Activated T-cell treated with anti-CD3 and anti-CD28 coated beads, Interleukin-2, amount 50 U/mL, for 4 hours (primary cell): Measurements from ENCODE around the gene TMEM132A. TPM values are rescaled to one million over a fixed set of nuclear protein-coding genes. Genes with fewer than 3 reads are reported as not detected.
"Not testable (repeated sequence)": the region's sequence is repeated elsewhere in the genome, so short reads cannot be mapped to it uniquely, and the experiment has no call there.

Experiments
- ATAC-seq, 2 donors: fragments of 200-7000 bp; cut with Tn5 transposase; one replicate each; pipeline ENCODE4 v1.10.0; 2021
- DNase-seq: peaks from one replicate; pipeline ENCODE4 v3.0.0-alpha.2; 2020
- H3K27me3 Mint-ChIP-seq: one replicate; pipeline ENCODE4 v1.8.0; 2021; ENCODE audit warnings: low read depth, mixed read lengths
- H3K36me3 Mint-ChIP-seq: one replicate; pipeline ENCODE4 v1.8.0; 2022; ENCODE audit warnings: mixed read lengths; ENCODE audit not compliant: insufficient read depth
- H3K4me1 Mint-ChIP-seq: one replicate; pipeline ENCODE4 v1.8.0; 2021; ENCODE audit warnings: low read depth, mixed read lengths
- H3K4me3 Mint-ChIP-seq: one replicate; pipeline ENCODE4 v1.8.0; 2021; ENCODE audit warnings: mild to moderate bottlenecking, moderate library complexity, mixed read lengths
- H3K9me3 Mint-ChIP-seq: one replicate; pipeline ENCODE4 v1.8.0; 2021; ENCODE audit warnings: mixed read lengths
- total RNA-seq, 3 donors: library from RNA; stranded (reverse); gene quantifications; one replicate each; pipeline ENCODE4 v1.2.1, GENCODE V29; 2021

TMEM132A gene
- total RNA-seq, 3 donors from 2014 or later: 0.84 to 1.4 (median 1.4) TPM

DNA sequence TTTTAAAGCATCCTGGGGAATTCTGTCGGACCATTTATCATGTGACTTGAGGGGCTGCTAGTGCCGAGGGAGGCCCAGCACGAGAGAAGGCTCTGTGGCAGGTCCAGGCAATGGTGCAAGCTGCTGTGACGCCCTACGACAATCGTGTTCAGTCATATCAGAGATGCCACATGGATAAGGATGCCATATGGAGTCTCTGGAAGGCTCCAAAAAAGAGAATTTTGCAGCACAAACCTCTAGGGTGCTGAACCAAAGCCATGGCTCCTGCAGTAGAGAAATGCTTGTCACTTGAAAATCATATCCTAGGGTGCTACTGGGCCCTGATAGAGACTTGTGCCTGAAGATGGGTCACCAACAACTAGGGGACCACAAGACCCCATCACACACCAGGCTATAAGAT is 40.5 kb downstream of the TMEM132A start:
- Mint-ChIP-seq H3K4me3 (no peak overlapping the region), H3K9me3 (peaks cover 5% of the 10 kb centered on the region), H3K4me1 (no peaks in the 10 kb centered on the region), H3K36me3 (no peaks in the 10 kb centered on the region), H3K27me3 (no peaks in the 10 kb centered on the region)
- DNase-seq (no peak), ATAC-seq (no peak)

DNA sequence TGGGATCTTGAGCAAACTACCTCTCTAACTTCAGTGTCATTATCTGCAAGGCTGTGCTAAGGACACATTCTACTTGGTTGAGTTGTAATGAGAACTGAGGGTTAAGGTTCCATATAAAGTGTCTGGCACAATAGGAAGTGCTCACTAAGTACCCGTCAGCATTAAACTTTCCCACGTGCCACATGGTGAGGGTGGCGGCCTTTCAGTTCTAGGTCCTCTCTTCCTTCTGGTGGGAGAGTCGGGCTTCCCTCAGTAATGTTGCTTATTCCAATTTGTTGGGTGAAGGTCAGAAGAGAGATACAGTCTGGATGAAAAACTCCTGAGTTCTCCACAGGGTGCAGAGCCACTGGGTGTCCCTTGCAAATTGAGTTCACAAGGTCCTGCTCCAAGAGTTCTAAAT is 42.6 kb downstream of the TMEM132A start:
- ATAC-seq: no peak
- Mint-ChIP-seq H3K4me3 (no peak overlapping the region), H3K36me3 (no peaks in the 10 kb centered on the region), H3K9me3 (peaks cover 5% of the 10 kb centered on the region), H3K4me1 (peaks cover 15% of the 10 kb centered on the region), H3K27me3 (no peaks in the 10 kb centered on the region)
- DNase-seq: no peak

DNA sequence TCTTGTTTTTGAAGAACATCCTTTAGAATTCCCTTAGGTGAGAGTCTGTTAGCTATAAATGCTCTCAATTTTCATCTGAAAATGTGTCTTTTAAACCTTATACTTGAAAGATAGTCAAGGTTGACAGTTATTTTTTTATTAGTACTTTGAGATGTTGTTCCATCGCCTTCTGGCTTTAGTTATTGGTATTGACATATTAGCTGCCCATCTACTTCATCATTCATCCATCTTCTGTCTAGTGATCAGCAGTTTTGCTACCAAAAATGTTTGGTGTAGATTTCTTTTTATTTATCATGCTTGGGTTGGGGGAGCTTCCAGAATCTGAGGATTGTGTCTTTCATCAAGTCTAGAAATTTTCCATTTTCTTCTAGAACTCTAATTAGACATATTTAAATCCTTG is 44.0 kb downstream of the TMEM132A start:
- DNase-seq (no peak), ATAC-seq (no peak)
- H3K4me1 Mint-ChIP-seq: peaks cover 15% of the 10 kb centered on the region
- no peaks in the 10 kb centered on the region for H3K27me3 Mint-ChIP-seq
- no peak overlapping the region for H3K4me3 Mint-ChIP-seq
- peaks cover 4% of the 10 kb centered on the region for H3K36me3 Mint-ChIP-seq
- peaks cover 5% of the 10 kb centered on the region for H3K9me3 Mint-ChIP-seq

DNA sequence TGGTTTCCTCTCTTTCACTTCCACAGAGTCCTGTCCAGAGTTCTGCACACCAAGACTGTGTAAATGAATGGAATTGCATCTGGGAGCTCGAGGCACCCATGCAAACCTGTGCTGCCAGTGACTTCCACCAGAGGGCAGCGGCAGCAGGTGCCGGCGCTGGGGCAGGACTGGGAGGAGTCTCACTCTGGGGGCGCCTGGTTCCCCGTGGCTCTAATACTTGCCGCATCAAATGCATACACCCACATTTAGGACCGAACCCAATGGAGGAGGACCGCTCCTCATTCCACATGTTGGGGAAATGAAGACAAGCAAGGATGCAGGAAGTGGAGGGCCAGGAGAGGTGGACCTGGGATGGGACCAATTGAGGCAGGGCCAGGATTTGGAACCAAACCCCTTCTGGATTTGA is 46.1 kb downstream of the TMEM132A start:
- H3K36me3 Mint-ChIP-seq: peaks cover 23% of the 10 kb centered on the region
- no peaks in the 10 kb centered on the region for H3K27me3 Mint-ChIP-seq
- peak; percentile 83 for DNase-seq
- H3K4me1 Mint-ChIP-seq: peaks cover 24% of the 10 kb centered on the region
- peak; percentile 46 to 59 for ATAC-seq
- H3K9me3 Mint-ChIP-seq: peaks cover 5% of the 10 kb centered on the region
- peak overlapping the region; percentile 96 for H3K4me3 Mint-ChIP-seq

DNA sequence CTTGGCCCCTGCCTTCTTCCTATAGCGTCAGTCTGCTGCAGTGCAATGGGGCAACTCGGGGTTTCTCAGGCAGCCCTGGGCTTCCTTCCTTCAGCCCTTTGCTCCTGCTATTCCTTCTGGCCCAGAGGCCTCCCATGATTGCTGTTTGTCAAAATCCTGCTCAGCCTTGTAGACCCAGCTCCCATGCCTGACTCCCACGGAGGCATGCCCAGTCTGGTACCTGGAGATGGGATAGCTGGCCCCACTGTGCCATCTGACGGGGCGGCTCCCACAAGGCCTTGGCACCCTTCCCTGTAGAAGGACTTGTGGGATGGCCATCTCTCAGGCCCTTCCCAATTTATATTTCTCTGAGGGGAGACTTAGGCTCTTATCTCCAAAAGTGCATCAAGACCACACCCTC is 46.6 kb downstream of the TMEM132A start:
- peaks cover 25% of the 10 kb centered on the region for H3K4me1 Mint-ChIP-seq
- no peak for ATAC-seq
- peaks cover 5% of the 10 kb centered on the region for H3K9me3 Mint-ChIP-seq
- DNase-seq: no peak
- peak overlapping the region; percentile 96 for H3K4me3 Mint-ChIP-seq
- peaks cover 25% of the 10 kb centered on the region for H3K36me3 Mint-ChIP-seq
- no peaks in the 10 kb centered on the region for H3K27me3 Mint-ChIP-seq

DNA sequence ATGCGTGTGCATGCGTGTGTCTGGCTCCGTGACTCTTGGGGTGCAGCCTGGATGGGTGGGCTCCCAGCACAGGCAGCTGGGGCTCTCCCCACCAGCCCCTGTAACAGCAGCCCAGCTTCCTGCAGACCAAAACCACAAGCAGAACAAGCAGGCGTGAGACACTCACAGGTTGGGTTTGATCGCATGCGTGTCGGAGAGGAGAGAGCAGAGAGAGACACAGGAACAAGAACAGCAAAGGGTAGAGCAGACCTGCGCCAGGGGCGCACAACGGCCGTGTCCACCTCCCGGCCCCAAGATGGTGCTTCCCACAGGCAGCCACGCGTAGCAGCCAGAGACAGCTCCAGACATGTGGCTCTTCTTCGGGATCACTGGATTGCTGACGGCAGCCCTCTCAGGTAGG is 47.3 kb downstream of the TMEM132A start, which contains the start of gene CD6:
CD6 (plus strand) TSS at position 161 of the 400 bp plus-strand sequence; CDS start at position 347, 186 bp downstream.
- Mint-ChIP-seq H3K4me3 (peak within 1 kb of the TSS; percentile 96), H3K36me3 (peaks cover 31% of the 10 kb centered on the region), H3K4me1 (peaks cover 31% of the 10 kb centered on the region), H3K27me3 (no peaks in the 10 kb centered on the region), H3K9me3 (peaks cover 5% of the 10 kb centered on the region)
- peak; percentile 77 to 80 for ATAC-seq
- DNase-seq: peak; percentile 62

DNA sequence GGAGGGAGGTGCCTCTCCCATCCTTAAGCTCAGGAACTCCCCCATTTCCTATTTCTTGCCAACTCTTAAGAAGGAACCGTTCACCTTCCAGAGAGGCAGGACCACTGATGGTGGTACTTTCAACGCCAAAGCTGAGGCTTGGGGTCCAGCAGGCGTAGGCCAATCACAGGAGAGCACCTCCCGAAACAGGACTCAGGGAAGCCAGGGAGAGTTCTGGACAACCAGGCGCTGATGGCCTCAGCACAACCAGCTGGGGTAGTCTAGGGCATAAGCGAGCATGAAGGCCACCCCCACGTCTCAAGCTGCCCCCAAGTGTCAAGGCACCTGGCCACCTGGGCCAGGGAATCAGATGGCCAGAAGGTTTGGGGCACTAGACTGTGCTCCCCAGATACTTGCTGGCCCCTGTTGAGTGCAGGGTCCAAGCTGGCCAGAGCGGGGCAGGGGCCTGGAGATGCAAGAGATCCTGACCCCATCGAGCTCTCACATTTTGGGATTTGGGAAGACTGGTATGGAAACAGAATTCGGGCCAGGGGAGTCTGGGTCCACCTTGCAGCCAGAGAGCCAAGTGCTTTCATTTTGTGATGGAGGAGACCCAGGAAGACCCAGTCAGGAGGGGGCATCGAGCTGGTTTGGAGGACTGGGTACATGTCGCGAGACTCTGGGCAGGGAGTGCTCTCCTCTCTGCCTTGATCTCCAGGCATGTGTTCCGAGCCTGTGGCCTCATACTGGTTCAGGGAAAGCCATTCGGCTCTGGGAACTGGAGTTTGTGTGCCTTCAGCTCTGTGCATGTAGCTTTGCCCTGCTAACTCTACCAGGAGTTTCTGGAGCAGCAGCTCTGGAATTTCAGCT is 48.1 kb downstream of the TMEM132A start:
- Mint-ChIP-seq H3K27me3 (no peaks in the 10 kb centered on the region), H3K36me3 (peaks cover 39% of the 10 kb centered on the region), H3K9me3 (peaks cover 5% of the 10 kb centered on the region), H3K4me3 (peak overlapping the region; percentile 96), H3K4me1 (peaks cover 40% of the 10 kb centered on the region)
- ATAC-seq: peak; percentile 25 to 34
- DNase-seq: no peak

DNA sequence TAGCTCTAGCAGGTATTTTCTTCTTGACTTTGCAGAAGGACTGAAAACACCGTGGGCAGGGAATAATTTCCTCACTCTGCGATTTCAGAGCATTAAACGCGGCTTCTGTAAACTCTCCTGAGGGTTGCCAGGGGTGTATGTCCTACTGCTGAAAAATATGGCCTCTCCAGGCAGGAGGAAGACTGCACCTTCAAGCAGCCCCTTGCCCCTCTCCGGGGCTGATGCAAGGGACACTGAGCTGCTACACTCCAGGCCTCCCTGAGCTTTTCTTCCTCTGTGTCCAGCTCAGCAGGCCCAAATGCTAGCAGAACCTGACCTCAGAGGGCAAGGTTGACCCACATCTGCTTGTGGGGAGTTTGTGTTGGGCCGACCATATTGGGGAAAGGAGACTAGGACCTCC is 49.4 kb downstream of the TMEM132A start:
- no peaks in the 10 kb centered on the region for H3K27me3 Mint-ChIP-seq
- no peaks in the 10 kb centered on the region for H3K9me3 Mint-ChIP-seq
- peak in 1 of 2 donors; percentile 5 for ATAC-seq
- peaks cover 51% of the 10 kb centered on the region for H3K36me3 Mint-ChIP-seq
- H3K4me1 Mint-ChIP-seq: peaks cover 52% of the 10 kb centered on the region
- H3K4me3 Mint-ChIP-seq: peak overlapping the region; percentile 96
- DNase-seq: no peak

DNA sequence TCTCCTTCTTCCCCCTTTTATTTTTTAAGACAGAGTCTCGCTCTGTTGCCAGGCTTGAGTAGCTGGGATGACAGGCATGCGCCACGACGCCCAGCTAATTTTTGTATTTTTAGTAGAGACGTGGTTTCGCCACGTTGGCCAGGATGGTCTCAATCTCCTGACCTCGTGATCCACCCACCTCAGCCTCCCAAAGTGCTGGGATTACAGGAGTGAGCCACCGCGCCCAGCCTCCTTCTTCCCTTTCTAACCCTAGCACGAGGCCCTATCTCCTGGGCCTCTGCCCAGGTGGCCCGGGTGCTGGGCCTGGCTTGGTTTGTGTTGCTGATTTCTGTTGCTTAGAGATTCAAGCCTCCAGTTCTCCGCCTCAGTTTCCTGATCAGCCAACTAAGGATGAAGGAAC is 50.1 kb downstream of the TMEM132A start:
- not testable (repeated sequence) for H3K27me3 Mint-ChIP-seq, ATAC-seq, DNase-seq, H3K9me3 Mint-ChIP-seq
- H3K4me3 Mint-ChIP-seq: peak overlapping the region; percentile 96
- peaks cover 54% of the 10 kb centered on the region for H3K36me3 Mint-ChIP-seq
- H3K4me1 Mint-ChIP-seq: peaks cover 58% of the 10 kb centered on the region

DNA sequence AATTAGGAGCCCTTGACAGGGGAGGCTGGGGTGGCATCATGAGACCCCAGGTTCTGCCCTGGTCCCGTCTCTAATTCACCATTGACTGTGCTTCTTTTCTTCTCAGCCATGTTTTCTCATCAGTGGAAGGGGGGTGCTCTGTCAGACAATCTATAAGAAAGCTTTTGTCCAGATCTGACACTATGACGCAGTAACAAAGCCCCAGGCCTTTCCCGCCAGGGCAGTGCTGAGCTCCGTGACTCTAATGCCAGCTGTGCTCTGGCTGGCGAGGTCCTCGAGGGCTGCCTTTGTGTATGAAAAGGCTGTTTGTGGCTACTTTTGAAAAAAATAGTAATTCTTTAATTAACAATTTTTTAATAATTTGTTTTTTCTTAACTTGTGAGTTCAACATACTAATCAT is 50.5 kb downstream of the TMEM132A start:
- ATAC-seq: no peak
- H3K9me3 Mint-ChIP-seq: no peaks in the 10 kb centered on the region
- DNase-seq: no peak
- H3K36me3 Mint-ChIP-seq: peaks cover 54% of the 10 kb centered on the region
- no peaks in the 10 kb centered on the region for H3K27me3 Mint-ChIP-seq
- H3K4me1 Mint-ChIP-seq: peaks cover 59% of the 10 kb centered on the region
- peak overlapping the region; percentile 96 for H3K4me3 Mint-ChIP-seq

DNA sequence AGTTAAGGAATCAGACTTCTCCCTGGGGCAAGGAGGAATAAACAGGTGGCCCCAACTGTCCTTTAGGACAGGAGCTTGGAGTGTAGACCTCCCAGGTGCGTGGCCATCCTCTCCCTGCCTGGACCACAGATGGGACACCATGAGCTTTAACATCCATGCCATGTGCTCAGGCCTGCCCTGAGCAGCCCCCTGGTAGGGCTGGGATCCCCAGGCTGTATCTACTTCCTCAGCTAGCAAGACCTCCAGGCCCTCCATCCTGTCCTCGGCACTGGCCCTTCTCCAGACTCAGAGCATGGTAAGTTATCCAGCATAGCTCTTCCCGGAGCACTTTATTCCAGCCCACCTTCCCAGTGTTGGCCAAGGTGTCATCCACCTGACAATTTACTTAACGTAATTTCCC is 53.0 kb downstream of the TMEM132A start:
- Mint-ChIP-seq H3K9me3 (no peaks in the 10 kb centered on the region), H3K36me3 (peaks cover 55% of the 10 kb centered on the region)
- no peak for DNase-seq

DNA sequence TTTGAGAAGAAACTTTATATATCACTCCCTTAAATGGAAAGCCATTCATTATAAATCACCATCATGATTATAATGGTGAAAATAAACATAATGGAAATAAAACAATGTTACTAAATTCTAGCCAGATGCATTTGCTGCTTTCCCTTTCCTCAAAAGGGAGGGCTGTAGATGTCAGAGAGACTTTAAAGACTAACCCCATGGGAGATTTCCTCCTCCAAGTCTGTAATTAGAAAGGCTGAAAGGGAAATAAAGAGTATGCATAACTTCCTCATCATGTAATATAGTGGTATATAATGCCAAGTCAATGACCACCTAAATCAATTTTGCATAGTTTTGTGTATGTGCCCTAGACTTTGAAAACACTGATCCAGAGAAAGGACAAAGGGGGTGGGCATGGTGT is 53.6 kb downstream of the TMEM132A start:
- H3K9me3 Mint-ChIP-seq: no peaks in the 10 kb centered on the region
- H3K4me3 Mint-ChIP-seq: peak overlapping the region; percentile 96
- no peaks in the 10 kb centered on the region for H3K27me3 Mint-ChIP-seq
- no peak for ATAC-seq
- peaks cover 58% of the 10 kb centered on the region for H3K36me3 Mint-ChIP-seq
- no peak for DNase-seq
- peaks cover 70% of the 10 kb centered on the region for H3K4me1 Mint-ChIP-seq

More for the DNA sequence above, 53.0 kb downstream of the TMEM132A start:
- H3K27me3 Mint-ChIP-seq: no peaks in the 10 kb centered on the region
- peaks cover 66% of the 10 kb centered on the region for H3K4me1 Mint-ChIP-seq
- H3K4me3 Mint-ChIP-seq: peak overlapping the region; percentile 96
- no peak for ATAC-seq

DNA sequence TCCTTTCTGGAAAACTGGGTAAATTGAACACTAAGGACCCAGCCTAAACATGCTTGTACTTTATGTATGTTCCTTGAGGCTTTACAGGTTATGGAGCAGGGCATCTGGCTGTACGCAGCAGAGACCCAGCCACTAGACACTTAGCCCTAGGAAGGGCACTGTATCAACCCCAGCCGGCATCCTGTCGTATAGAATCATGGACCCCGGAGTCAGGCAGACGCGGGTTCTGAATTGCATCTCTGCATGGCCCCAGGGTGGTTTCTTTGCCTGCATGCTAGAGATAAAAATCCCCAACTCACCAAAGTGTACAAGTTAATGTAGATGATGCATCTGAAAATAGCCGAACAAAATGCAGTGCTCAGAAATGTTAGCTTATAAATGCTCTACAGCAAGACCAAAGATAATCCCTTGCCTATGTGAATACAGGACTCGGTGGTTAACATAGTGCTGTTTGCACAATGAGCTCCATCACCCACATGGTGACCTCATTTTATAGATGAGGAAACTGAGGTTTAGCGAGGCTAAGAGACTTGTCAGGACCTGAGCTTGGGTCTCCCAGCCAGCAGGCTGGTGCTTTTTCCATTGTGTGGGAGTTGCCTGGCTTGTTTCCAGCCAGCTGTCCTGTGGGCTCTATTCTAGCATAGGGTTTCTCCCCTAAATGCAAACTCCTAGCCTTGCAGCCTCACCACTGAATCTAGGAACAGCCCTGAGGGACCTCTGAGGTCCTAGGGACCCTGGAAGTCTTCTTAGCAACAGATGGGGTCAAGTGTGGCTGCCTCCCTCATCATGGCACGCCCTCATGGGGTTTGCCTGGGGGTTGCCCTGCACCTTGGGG is 54.5 kb downstream of the TMEM132A start:
- ATAC-seq (peak; percentile 77 to 79), DNase-seq (peak; percentile 52)
- H3K27me3 Mint-ChIP-seq: no peaks in the 10 kb centered on the region
- peak overlapping the region; percentile 96 for H3K4me3 Mint-ChIP-seq
- no peaks in the 10 kb centered on the region for H3K9me3 Mint-ChIP-seq
- H3K36me3 Mint-ChIP-seq: peaks cover 60% of the 10 kb centered on the region
- peaks cover 79% of the 10 kb centered on the region for H3K4me1 Mint-ChIP-seq

DNA sequence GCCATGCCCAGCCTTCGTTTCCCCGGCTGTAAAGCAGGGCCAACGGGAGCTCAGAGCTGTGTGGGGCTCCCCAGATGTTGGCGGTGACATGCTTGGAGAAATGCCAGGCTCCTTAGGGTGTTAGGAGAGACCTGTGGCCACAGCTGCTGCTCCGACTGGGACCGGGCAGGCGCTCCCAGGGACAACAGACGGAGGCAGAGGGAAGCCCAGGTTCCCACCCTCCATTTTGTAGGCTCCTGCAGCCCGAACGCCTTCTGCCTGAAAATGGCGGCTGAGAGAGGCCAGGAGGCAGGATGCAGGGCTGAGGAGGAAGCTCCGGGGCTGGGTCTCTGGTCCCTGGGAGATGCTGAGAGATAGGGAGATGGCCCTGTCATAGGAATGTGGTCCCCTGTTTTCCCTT is 57.3 kb downstream of the TMEM132A start:
- no peaks in the 10 kb centered on the region for H3K9me3 Mint-ChIP-seq
- no peak for DNase-seq
- peak overlapping the region; percentile 62 for H3K4me3 Mint-ChIP-seq

More for the DNA sequence above, 57.3 kb downstream of the TMEM132A start:
- Mint-ChIP-seq H3K27me3 (no peaks in the 10 kb centered on the region), H3K4me1 (peaks cover 86% of the 10 kb centered on the region), H3K36me3 (peaks cover 55% of the 10 kb centered on the region)
- no peak for ATAC-seq
